Subcutaneous preadipocyte (primary cell): ENCODE data around the gene PRR27. TPM values are rescaled to one million over a fixed set of nuclear protein-coding genes. Genes with fewer than 3 reads are reported as not detected.

Source experiments
- total RNA-seq: library from RNA; depleted of rRNA; stranded (reverse); fragments of >200 nt; gene quantifications from 2 replicates; pipeline ENCODE4 v1.2.3, GENCODE V29; 2012

Gene PRR27
- total RNA-seq = not detected in 2 replicates

DNA sequence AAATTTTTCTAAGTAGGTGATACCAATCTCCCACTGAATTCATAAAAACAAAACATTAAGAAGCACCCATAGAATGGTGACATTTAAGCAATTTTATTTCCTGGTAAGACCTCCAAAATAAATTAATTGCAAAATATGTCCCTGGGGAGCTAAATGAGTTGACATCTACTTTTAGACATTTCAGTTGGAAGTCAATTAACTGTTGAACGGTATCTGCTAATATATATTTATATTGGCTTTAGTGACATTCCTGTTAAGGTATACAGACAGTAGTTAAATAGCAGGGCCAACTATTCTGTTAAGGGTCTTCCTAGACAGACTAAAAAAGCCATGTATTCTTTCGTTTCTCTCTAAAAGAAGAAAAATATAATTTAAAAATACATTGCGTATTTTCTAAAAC is at the start of gene PRR27:
TSS of gene PRR27 (plus strand) at position 301 of the 400 bp plus-strand sequence. CDS start 139 bp downstream, outside the sequence.

DNA sequence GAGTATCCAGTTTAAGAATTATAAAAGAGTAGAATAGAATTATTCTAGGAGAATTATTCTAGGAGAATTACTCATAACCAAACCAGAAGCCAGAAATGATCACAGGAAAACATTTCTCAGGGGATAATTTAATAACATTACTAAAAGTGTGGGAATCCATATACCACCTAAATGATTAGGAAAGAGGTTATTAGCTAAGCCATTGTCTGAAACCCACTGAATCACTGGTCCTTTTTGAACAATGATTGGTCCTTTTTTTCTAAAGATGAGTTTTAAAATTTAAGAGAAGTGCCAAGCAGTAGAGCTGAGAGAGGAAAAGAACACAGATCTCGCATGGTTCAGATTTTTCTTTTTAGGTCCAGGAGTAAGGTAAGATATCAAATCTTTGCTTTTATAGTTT is 41.4 kb downstream of the PRR27 start, which contains the start of gene ODAM:
TSS of gene ODAM (plus strand) at position 301 of the 400 bp plus-strand sequence. CDS start 819 bp downstream, outside the sequence.

Other genes with a start within 250 kb of the PRR27 start
- not detected in 2 replicates for gene CSN1S1, start 223.2 kb upstream of the PRR27 start, total RNA-seq
- not detected in 2 replicates for gene CSN2, start 188.5 kb upstream of the PRR27 start, total RNA-seq
- gene STATH, start 158.3 kb upstream of the PRR27 start, total RNA-seq = not detected in 2 replicates
- gene HTN3, start 125.8 kb upstream of the PRR27 start, total RNA-seq = not detected in 2 replicates
- not detected in 2 replicates for gene HTN1, start 103.8 kb upstream of the PRR27 start, total RNA-seq
- gene ODAM, start 41.5 kb downstream of the PRR27 start, total RNA-seq = not detected in 2 replicates
- not detected in 2 replicates for gene FDCSP, start 71.9 kb downstream of the PRR27 start, total RNA-seq
- gene CSN3, start 88.4 kb downstream of the PRR27 start, total RNA-seq = not detected in 2 replicates
- gene CABS1, start 180.7 kb downstream of the PRR27 start, total RNA-seq = not detected in 2 replicates
- not detected in 2 replicates for gene SMR3A, start 206.5 kb downstream of the PRR27 start, total RNA-seq
- gene SMR3B, start 228.9 kb downstream of the PRR27 start, total RNA-seq = not detected in 2 replicates
- gene OPRPN, start 243.7 kb downstream of the PRR27 start, total RNA-seq = not detected in 2 replicates